OCI-LY1 (cell line): ENCODE measurements around the gene RAN.

Experiments used
- EZH2 ChIP-seq: fragments of 200-600 bp; sonication (generic), shearing (Covaris generic); IDR thresholded peaks from 2 replicates; pipeline ENCODE4 v1.8.0; 2017; ENCODE audit warnings: borderline replicate concordance, mixed run types, mild to moderate bottlenecking, antibody characterized with exemption, low read length, moderate library complexity, mixed read lengths
- TF ChIP-seq, protein P1 (sequence below): fragments of 200-600 bp; sonication (generic), shearing (Covaris generic); IDR thresholded peaks from 2 replicates; pipeline ENCODE4 v1.5.1; 2017; ENCODE audit warnings: mild to moderate bottlenecking, antibody characterized with exemption, low read length, moderate library complexity, mixed read lengths

GRCh38 chr12:130830246-130830551 is 41.7 kb upstream of the RAN start:
- TF ChIP-seq, protein P1, sequence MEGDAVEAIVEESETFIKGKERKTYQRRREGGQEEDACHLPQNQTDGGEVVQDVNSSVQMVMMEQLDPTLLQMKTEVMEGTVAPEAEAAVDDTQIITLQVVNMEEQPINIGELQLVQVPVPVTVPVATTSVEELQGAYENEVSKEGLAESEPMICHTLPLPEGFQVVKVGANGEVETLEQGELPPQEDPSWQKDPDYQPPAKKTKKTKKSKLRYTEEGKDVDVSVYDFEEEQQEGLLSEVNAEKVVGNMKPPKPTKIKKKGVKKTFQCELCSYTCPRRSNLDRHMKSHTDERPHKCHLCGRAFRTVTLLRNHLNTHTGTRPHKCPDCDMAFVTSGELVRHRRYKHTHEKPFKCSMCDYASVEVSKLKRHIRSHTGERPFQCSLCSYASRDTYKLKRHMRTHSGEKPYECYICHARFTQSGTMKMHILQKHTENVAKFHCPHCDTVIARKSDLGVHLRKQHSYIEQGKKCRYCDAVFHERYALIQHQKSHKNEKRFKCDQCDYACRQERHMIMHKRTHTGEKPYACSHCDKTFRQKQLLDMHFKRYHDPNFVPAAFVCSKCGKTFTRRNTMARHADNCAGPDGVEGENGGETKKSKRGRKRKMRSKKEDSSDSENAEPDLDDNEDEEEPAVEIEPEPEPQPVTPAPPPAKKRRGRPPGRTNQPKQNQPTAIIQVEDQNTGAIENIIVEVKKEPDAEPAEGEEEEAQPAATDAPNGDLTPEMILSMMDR = no peak
- no peak for TF ChIP-seq EZH2
